ENCODE results near the gene TMEM182.

Gene TMEM182

DNA sequence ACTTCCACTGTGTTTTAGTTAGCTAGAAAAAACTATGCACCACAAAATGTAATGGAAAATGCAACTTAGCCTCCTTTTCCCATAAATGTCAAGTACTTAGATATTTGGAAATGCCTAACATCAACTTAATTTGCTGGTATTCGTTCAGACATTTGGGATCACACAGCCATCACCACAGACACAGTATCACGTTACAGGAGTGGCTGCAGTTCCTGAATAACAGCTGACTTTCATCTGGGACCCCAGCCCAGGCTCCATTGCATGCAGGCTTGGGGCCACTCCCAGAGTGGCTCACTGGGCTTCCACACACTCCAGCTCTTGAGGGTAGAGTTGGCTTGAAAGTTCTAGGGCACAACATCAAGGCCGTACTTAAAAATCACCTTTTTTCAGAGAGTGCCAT is 9.3 kb downstream of the TMEM182 start:
- CTCF ChIA-PET, result interaction anchor here (1.1 to 3.5 kb wide), 3 partner anchors 10 to 21 kb away, joined by 3 to 20 read pairs (median 6); partner anchors contain the start of gene TMEM182
- no peak for TF ChIP-seq CTCF (IDR thresholded peaks at IDR 0.05; ENCODE audit: control extremely low read depth, extremely low read depth, low read depth, missing control alignments)
- POLR2A ChIA-PET, result no interaction called here
- no peak for DNase-seq (ENCODE audit: extremely low spot score)

GRCh38 chr2:102772659-102773058 is 10.8 kb downstream of the TMEM182 start:
- no peak for TF ChIP-seq CTCF (IDR thresholded peaks at IDR 0.05; ENCODE audit: control extremely low read depth, extremely low read depth, low read depth, missing control alignments)
- ChIA-PET CTCF (interaction anchor here (1.1 to 3.5 kb wide), 5 partner anchors 9 to 19 kb away, joined by 3 to 20 read pairs (median 7); no protein-coding TSS in a partner anchor), POLR2A (no interaction called here)
- no peak for DNase-seq (ENCODE audit: extremely low spot score)

GRCh38 chr2:102773149-102773705 is 11.4 kb downstream of the TMEM182 start:
- POLR2A ChIA-PET, result no interaction called here

DNA sequence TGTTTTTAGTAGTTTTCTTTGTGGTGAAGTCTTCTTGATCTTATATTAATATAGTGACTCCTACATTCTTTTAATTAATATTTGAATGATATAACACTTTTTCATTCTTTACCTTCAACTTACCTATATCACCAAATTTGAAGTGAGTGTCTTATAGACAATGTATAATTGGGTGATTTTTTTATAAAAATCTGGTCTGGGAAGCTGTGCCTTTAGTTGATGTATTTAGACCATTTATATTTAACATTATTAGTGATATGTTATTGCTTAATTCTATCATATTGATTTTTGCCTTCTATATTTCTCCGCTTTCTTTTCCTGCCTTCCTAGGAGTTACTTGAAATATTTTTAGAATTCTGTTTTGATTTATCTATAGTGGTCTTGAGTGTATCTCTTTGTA is 16.4 kb downstream of the TMEM182 start:
- no peak for DNase-seq (ENCODE audit: extremely low spot score)
- ChIA-PET CTCF (interaction anchor here (1.0 to 2.4 kb wide), 5 partner anchors 15 to 28 kb away, joined by 3 to 6 read pairs (median 4); no protein-coding TSS in a partner anchor), POLR2A (no interaction called here)
- TF ChIP-seq CTCF (IDR thresholded peaks at IDR 0.05; ENCODE audit: control extremely low read depth, extremely low read depth, low read depth, missing control alignments), result no peak

More at GRCh38 chr2:102773149-102773705, 11.4 kb downstream of the TMEM182 start:
- CTCF ChIA-PET, result interaction anchor here (1.1 to 3.5 kb wide), 5 partner anchors 10 to 20 kb away, joined by 3 to 20 read pairs (median 7); no protein-coding TSS in a partner anchor
- no peak for DNase-seq (ENCODE audit: extremely low spot score)
- no peak for TF ChIP-seq CTCF (IDR thresholded peaks at IDR 0.05; ENCODE audit: control extremely low read depth, extremely low read depth, low read depth, missing control alignments)

DNA sequence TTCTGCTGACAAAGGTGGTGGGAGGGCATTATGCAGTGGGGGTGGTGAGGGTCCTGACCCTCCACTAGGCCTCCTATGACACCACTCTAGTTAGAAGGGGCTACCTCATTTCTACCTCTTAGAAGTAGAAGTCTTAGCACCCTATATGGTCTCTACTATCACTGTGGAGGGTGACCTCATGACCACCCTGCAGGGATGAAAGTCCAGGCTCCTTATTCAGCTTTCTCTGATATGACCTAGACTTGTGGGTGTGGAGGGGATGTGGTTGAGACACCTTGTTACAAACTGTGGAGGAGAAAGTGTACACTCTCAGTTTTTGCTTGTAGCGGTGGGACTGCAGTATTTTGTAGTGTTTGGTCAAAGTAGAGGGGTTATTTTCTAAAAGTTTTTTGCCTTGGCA is 18.6 kb downstream of the TMEM182 start:
- ChIA-PET POLR2A (no interaction called here), CTCF (no interaction called here)
- no peak for TF ChIP-seq CTCF (IDR thresholded peaks at IDR 0.05; ENCODE audit: control extremely low read depth, extremely low read depth, low read depth, missing control alignments)
- DNase-seq (ENCODE audit: extremely low spot score), result no peak

DNA sequence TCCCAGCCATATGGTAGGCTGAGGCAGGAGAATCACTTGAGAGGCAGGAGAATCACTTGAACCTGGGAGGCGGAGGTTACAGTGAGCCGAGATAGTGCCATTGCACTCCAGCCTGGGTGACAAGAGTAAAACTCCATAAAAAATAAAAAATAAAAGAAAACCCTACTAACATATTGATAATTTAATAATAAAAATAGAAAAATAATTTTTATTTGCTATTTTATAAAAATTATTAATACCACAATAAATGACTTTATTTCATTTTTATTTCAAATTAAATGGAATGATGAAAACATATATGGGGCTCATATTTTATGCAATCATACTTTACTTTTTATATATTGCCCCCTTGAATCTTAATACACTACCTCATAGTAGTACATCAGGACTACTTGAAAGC is 20.4 kb downstream of the TMEM182 start:
- no peak for TF ChIP-seq CTCF (IDR thresholded peaks at IDR 0.05; ENCODE audit: control extremely low read depth, extremely low read depth, low read depth, missing control alignments)
- POLR2A ChIA-PET, result no interaction called here
- no peak for DNase-seq (ENCODE audit: extremely low spot score)
- CTCF ChIA-PET, result interaction anchor here (0.8 to 3.1 kb wide), 7 partner anchors 10 to 34 kb away, joined by 3 to 13 read pairs (median 5); no protein-coding TSS in a partner anchor
